Panc1 (cell line): ENCODE results near the gene RAB15.

Experiments used
- CTCF ChIP-seq: fragments of 450-650 bp; IDR thresholded peaks from 2 replicates; pipeline ENCODE4 v1.5.1; 2017; ENCODE audit warnings: mild to moderate bottlenecking
- POLR2AphosphoS5 ChIP-seq: IDR thresholded peaks from 2 replicates; pipeline ENCODE4 v1.6.1; 2012; ENCODE audit warnings: mild to moderate bottlenecking, low read depth, low read length, moderate library complexity
- TCF7L2 ChIP-seq: IDR thresholded peaks from 2 replicates; pipeline ENCODE4 v1.6.1; 2011; ENCODE audit warnings: mild to moderate bottlenecking, low read depth, low read length, inconsistent platforms

DNA sequence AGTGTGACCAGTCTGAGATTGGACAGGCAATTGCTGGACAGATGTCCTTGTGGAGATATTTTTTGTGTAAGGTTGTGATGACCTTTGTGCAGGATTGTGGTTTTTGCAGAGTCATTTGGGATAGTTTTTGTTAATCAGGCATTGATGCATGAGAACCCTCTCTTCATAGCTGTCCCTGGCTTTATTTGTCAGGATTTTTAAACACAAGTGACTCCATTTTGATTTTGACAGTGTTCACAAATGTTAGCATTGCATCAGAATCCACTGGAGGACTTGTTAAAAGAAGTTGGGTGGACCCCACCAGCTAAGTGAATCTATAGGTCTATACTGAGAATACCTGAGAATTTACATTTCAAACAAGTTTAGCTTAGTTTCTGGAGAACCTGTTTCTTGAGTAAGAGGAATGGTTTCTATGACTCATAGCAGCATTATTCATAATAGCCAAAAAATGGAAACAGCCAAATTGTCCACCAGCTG is 26.4 kb upstream of the RAB15 start:
- TF ChIP-seq CTCF (no peak), POLR2AphosphoS5 (no peak), TCF7L2 (no peak)
